GM21515 (cell line): ENCODE results near the gene REPIN1.
A peak's percentile ranks its signal among the peaks of the same experiment; 100 is the strongest.

Experiments used
- ATAC-seq: cut with Tn5 transposase; IDR thresholded peaks from one replicate; pipeline ENCODE4 v1.9.1; 2021; ENCODE audit not compliant: unreplicated experiment

The REPIN1 gene

DNA sequence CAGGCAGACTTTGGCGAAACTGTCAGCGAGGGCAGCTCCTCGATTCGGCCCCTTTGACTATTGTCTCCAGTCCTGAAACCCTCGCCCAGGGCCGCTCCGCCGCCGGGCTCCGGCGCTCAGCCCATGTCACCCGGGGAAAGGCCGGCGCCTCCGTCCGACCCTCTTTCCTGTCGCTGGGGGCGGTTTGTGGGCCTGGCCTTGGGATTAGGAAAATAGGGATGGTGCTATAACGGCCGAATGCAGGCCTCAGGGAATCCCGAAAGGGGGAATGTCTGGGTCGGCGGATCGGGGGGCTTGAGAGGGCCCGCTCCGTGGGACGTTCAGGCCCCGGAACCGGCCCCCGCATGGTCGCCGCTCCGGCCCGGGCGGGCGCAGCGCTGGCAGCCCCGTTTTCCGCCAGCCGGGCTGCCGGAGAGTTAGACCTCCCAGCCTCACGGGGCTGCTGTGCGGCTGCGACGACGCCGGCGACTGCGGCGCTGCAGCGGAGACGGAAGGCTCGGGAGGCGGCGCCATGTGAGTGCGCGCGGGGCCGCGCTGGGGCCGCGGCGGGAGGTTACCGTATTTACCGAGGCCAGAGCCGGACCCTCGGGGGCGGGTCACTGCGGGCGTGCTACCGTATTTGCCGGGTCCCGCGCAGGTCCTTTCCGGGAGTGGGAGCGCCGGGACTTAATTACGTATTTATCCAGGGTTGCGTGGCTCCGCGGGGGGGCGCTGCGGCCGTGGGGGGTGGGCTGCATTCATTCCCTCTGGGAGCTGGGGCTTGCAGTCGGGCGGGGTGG, 36.4 kb downstream of the REPIN1 start:
- peak; percentile 54 for ATAC-seq

DNA sequence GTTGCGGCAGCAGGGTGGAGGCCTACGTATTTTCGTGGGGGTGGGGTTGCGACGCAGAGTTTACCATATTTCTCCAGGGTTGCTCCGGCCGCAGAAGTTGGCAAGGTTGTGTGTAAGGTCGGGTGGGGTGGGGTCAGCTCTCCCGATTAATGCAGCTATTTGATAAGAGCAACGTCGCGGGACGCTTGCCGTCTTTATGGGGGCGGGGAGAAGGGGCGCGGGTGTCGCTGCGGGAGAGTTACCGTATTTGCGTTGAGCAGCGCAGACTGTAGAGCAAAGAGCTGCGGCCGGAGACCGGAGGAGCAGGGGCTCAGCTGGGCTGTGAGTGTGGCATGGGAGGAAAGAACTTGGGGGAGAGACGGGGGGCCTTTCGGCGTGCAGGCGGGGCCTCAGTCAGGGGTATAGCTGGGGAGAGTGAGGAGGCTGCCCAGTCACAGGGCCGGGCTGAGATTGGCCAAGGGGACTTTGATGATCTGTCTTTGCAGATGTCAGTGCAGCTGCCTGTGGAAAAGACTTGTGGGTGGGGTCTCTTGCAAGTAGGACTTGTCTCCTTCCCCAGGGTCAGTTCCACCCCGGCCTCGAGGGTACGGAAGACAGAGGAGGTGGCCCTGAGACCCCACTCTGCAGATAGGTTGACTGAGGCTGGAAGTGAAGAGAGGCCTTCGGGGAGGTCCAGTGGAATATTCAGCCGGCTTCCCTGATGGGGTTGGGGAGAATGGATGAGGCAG, 37.1 kb downstream of the REPIN1 start:
- no peak for ATAC-seq

GRCh38 chr7:150406312-150406566, 37.6 kb downstream of the REPIN1 start:
- no peak for ATAC-seq

DNA sequence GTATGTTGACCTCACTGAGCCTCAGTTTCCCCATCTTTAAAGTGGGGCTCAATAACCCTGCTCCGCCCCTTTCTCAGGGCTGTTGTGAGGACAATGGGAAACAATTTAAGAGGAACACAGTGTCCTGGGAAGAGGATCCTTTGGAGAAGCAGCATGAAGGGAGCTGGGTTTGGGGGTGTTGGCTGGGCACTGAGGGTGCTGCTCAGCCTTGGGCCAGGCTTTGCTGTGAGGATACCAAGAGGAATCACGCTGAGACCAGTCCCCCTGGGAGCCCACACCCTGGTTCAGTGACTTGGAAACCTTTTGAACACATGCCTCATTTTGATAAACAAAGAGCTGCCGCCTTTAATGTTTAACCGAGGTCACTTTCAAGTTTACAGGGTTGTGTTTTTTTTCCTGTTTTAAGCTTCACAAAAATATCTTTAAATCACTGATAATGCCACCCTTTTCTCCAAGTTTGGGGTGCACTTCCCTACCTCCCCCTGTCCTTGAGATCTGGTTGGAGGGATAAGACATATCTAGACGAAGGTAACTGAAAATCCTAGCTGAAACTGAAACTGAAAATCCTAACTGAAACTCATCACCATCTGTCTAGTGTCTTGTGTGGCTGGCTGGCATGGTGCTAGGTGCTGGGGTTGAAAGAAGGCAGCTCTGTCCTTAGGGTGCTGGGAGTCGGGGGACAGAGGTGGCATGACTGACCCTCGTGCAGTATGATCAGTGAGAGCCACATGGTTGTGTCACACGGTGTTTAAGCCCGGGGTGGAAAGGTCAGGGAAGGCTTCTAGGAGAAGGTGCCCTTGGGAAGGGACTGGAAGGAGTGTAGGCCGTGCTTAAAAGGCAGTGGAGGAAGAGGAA, 38.2 kb downstream of the REPIN1 start:
- peak; percentile 54 for ATAC-seq

DNA sequence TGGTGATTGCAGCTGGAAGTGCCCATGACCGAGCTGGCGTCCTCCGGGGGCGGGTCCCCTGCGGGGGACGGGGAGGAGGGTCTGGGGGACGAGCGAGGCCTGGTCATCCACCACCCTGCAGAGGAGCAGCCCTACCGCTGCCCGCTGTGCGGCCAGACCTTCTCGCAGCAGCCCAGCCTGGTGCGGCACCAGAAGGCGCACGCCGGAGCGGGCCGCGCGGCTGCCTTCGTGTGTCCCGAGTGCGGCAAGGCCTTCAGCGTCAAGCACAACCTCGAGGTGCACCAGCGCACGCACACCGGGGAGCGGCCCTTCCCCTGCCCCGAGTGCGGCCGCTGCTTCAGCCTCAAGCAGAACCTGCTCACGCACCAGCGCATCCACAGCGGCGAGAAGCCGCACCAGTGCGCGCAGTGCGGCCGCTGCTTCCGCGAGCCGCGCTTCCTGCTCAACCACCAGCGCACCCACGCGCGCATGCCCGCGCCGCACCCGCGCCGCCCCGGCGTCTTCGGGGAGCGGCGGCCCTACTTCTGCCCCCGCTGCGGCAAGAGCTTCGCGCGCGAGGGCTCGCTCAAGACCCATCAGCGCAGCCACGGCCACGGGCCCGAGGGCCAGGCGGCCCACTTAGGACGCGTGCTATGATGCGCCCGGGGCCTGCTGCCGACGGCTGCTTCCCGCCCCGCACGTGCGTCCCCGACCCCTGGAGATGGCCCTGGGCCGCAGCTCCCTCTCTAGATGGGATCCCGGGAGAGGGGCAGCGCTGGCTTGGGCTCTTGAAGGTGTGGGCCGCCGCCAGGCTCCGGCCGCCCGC, 39.2 kb downstream of the REPIN1 start:
- no peak for ATAC-seq

GRCh38 chr7:150408393-150409299, 40.0 kb downstream of the REPIN1 start:
- ATAC-seq, result no peak

DNA sequence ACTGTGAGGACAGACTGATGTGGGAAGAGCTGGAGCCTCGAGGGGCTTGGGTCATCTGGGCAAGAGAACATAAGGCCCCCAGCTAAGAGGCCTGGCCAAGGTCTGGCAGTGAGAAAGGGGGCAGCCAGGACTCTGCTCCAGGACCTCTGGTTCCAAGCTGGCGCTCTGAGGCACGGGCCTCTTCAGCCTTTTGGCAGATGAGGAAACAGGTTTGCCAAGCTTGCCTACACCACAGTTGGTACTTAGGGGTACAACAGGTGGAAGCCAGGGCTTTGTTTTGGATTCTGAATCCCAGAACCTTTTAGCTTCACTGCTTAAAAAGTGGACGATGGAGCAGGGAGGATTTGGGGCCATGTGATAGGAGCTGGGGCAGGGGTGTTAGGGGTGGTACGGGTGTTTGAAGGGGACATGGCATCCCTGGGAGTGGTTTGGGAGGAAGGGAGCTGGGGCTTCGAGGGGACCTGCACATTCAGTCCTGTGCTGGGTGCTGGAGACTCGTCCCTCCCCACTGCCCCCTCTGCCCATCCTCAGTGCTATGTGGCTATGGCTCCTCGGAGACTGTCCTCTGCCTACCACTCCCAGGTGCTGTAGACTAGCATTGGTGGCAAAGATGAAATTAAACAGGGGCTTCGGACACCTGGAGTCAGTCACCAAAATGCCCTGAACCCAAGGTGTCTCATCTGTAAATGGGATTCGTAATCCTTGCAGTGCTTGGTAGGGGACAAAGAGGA, 40.8 kb downstream of the REPIN1 start:
- no peak for ATAC-seq

DNA sequence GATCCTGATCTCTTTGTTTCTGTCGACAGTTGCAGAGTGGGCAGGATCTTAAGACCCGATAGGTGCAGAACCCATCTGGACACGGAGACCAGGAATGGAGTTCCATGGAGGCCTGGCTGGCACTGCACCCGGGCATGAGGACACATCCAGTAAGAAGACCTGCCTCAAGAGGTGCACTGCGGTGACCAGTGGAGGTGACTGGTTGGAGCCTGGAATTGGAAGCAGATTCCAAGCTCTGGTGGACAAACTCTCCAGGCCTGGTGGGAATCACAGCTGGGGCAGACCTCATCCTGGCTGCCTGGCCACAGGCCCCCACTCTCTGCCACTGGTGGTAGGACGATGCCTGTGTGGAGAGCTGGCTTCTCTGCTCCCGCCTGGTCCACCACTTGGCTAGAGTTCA, 41.5 kb downstream of the REPIN1 start:
- no peak for ATAC-seq

DNA sequence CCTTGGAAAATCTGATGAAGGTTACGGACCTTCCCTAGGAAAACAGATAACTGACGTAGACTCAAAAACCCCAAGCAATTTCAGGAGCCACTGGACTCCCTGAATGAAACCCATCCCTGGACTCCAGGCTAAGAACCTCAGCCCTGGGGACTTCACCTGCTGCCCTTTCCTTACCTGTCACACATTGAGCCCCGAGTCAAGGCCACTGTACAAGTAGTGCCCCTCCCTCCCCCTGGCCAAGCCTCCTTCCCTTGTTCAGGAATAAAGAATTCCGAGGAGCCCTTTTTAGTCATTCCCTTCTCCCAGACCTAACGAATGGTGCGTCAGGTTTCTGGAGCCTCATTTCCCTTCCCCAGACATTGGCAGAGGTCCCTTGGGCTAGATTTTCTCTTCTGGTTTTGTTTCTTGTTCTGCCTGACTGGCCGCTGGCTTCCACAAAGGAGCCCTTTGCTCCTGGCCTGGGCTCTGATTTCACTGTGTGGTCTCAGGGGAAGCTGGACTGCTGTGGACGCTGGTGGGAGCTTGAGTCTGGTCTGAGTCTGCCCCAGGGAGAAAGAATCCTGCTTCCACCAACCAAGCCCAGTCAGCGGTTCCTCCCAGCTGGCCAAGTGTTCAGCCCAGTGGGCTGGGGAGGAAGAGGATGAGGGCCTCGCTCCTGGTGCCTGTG, 42.2 kb downstream of the REPIN1 start:
- no peak for ATAC-seq

- no peak for ATAC-seq
These were observed 43.0 kb downstream of the REPIN1 start for GRCh38 chr7:150411606-150412005.

DNA sequence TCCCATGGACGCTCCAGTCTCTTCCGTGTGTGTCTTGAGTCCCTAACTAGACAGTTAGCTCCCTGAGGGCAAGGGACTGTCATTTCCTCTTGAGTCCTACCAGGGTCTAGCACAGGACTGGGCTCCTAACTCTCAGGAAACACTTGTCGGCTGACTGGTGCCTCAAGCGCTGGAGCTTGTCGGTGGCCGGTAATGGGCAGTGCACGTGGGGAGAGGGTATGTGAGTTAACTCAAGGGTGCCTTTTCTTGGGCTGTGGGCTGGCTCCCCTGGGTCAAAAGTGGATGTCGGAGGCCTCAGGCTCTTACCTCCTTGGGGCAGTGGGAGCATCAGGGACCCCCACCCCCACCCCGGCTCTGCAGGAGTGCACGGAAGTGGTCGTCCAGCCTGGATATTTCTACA, 43.4 kb downstream of the REPIN1 start:
- ATAC-seq, result no peak

- no peak for ATAC-seq
These were observed 44.2 kb downstream of the REPIN1 start for GRCh38 chr7:150412518-150413488.

- no peak for ATAC-seq
These were observed 45.0 kb downstream of the REPIN1 start for GRCh38 chr7:150413640-150414081.

GRCh38 chr7:150415161-150416153, 46.8 kb downstream of the REPIN1 start:
- ATAC-seq, result no peak

DNA sequence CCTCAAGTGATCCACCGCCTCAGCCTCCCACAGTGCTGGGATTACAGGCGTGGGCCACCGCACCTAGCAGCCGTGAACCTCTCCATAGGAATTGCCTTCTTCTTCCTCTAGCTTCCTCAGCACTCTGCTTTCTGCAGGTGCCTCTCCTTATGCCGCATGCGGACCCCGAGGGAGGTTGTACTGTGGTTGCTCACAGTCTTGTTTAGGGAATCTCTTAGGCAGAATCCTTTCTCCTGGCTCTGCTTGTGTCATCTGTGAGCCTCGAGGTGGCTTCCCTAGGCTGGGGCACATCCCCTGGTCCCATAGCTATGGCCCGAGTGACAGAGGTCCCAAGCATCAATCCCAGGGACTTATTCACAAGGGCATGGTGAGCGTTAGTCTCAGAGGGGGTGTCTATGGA, 48.6 kb downstream of the REPIN1 start:
- no peak for ATAC-seq

DNA sequence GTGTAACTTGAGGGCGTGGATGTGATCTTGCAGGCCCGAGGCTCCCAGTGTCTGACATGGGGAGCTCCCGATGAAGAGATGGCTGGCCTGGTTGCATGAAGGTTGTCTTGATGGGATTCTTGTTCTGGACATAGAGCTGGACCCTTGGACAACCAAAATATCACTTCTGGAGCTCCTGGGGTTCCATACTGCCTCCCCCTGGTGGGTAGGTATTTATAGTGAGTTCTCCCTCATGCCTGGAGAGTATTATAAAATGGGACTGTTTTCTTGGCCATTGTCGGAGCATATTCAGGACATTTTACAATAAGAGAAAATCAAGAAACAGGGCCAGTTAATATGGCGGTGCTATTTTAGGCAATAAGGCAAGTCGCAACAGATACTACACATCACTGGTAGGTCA, 49.2 kb downstream of the REPIN1 start:
- ATAC-seq, result no peak
